ENCODE results near the gene CSTPP1. TPM values are rescaled to one million over a fixed set of nuclear protein-coding genes. Genes with fewer than 3 reads are reported as not detected.

The CSTPP1 gene
- total and polyA plus RNA-seq, 2 of the 8 experiments (the other 6 are each of a cell fraction or from before 2014, with no cell fraction given), result 24.2 to 28.7 TPM

DNA sequence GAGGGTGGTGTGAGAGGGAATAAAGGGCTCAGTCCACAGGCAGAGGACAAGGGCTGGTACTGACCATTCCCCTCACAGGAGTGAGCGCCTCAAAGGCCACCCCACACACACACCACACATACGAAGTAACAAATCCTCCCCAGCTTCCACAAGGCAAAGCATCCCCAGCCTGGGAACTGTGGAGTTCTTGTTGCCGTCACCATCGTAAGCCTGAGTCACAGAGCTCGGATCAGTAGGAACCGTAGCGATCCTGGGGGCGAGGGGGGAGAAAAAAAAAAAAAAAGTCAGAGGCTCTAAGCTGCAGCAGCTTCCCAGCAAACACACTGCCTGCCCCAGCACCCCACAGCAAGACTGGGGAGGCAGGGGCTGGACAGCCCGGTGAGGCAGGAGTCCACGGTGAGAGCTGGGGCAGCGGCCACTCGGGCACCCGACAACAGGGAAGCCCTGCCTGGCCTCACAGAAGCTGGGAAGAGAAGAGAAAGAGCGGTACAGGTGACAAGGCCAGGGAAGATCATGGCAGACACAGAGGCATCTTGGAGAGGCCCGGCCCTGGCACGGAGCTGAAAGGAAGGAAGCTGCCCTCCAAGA is 228.8 kb downstream of the CSTPP1 start (continued):
- TF ChIP-seq CBX8 (IDR thresholded peaks at IDR 0.05; ENCODE audit: borderline replicate concordance, low read depth, low read length), result no peak
- no peak for TF ChIP-seq CHD2 (IDR thresholded peaks at IDR 0.05; ENCODE audit: low read length)
- no peak for TF ChIP-seq CBX5 (IDR thresholded peaks at IDR 0.05; ENCODE audit: low read depth, low read length)
- TF ChIP-seq GTF2F1 (IDR thresholded peaks at IDR 0.05; ENCODE audit: borderline replicate concordance, low read depth, low read length), result no peak
- no peak for TF ChIP-seq RXRA (IDR thresholded peaks at IDR 0.05; ENCODE audit: insufficient read depth, low read depth, low read length)
- no peak for TF ChIP-seq TEAD4 (IDR thresholded peaks at IDR 0.05; ENCODE audit: low read depth, low read length)
- TF ChIP-seq POU5F1 (IDR thresholded peaks at IDR 0.05; ENCODE audit: low read depth, low read length), result no peak
- TF ChIP-seq SIRT6 (IDR thresholded peaks at IDR 0.05; ENCODE audit: low read length), result no peak
- no peak for TF ChIP-seq SIX5 (IDR thresholded peaks at IDR 0.05; ENCODE audit: low read depth, low read length)
- no peak for TF ChIP-seq TCF12 (IDR thresholded peaks at IDR 0.05; ENCODE audit: low read depth, low read length)
- no peak for TF ChIP-seq KDM5A (IDR thresholded peaks at IDR 0.05; ENCODE audit: low read length)
- TF ChIP-seq POLR2AphosphoS5 (IDR thresholded peaks at IDR 0.05; ENCODE audit: low read depth, low read length), result no peak
- TF ChIP-seq HDAC2 (IDR thresholded peaks at IDR 0.05; ENCODE audit: borderline replicate concordance in 1 of 2, low read depth in 2 of 2, low read length in 2 of 2), result no peak
- TF ChIP-seq POLR2A (IDR thresholded peaks at IDR 0.05; ENCODE audit: control extremely low read depth in 1 of 2, low read depth in 2 of 2, low read length in 2 of 2), result no peak
